Muscle of leg (tissue), 16 donors: Measurements from ENCODE around the gene CHI3L2. TPM values are rescaled to one million over a fixed set of nuclear protein-coding genes. Genes with fewer than 3 reads are reported as not detected.
A peak's percentile ranks its signal among the peaks of the same experiment; 100 is the strongest.

ENCODE experiments used
- DNase-seq: peaks from one replicate; pipeline ENCODE4 v3.0.0; 2013
- H3K27ac ChIP-seq: one replicate; pipeline ENCODE4 v1.5.1; 2013; ENCODE audit warnings: mild to moderate bottlenecking, low read length, control low read depth
- H3K27me3 ChIP-seq: one replicate; pipeline ENCODE4 v1.6.1; 2013; ENCODE audit warnings: low read length; ENCODE audit not compliant: control insufficient read depth, insufficient read depth
- H3K36me3 ChIP-seq: one replicate; pipeline ENCODE4 v1.6.1; 2013; ENCODE audit warnings: low read length; ENCODE audit not compliant: control insufficient read depth, insufficient read depth
- H3K4me1 ChIP-seq: one replicate; pipeline ENCODE4 v1.6.1; 2013; ENCODE audit warnings: low read length; ENCODE audit not compliant: control insufficient read depth, insufficient read depth
- H3K4me3 ChIP-seq: one replicate; pipeline ENCODE4 v1.5.1; 2013; ENCODE audit warnings: low read length, control low read depth
- H3K9me3 ChIP-seq: replicated peaks from 2 replicates; pipeline ENCODE4 v1.6.1; 2013; ENCODE audit warnings: low read depth, low read length; ENCODE audit not compliant: control insufficient read depth
- WGBS: methylation state at CpG from one replicate; pipeline ENCODE4 v1.1.5; 2013; ENCODE audit warnings: missing lambda C conversion rate; ENCODE audit not compliant: insufficient coverage; 5-methylcytosine and 5-hydroxymethylcytosine counted together
- long read RNA-seq, 11 donors: transcript quantifications; one replicate each; lab custom pipeline, GENCODE V29; 2026
- polyA plus RNA-seq, 8 donors: library from polyadenylated mRNA; unstranded; fragments of 120-200 nt; gene quantifications; one replicate each; pipeline versions ENCODE4 v1.2.1 to v1.2.3, GENCODE V29; 2013; ENCODE audit warnings: inconsistent platforms in 1 of 8, low replicate concordance in 1 of 8; ENCODE audit not compliant: insufficient read length in 8 of 8, insufficient read depth in 1 of 8
- total RNA-seq: library from RNA; stranded (reverse); fragments of 120-200 nt; gene quantifications from one replicate; pipeline ENCODE4 v1.2.4, GENCODE V29; 2013

Gene CHI3L2
- 0.09 TPM for total RNA-seq
- under 1 TPM in 5 of 8 donors, not detected in 3; 0.06 to 0.31 (median 0.23) TPM for polyA plus RNA-seq
- long read RNA-seq, donor 1: 0 reads
- long read RNA-seq, donor 2: 0 reads
- long read RNA-seq, donor 3: 0 reads
- long read RNA-seq, donor 4: 0 reads
- long read RNA-seq, donor 5: 0 reads
- long read RNA-seq, donor 6: 0 reads
- long read RNA-seq, donor 7: 0 reads
- long read RNA-seq, donor 8: 0 reads
- long read RNA-seq, donor 9: 0 reads
- long read RNA-seq, donor 10: 0 reads
- long read RNA-seq, donor 11: 0 reads

GRCh38 chr1:111227434-111227833 is at the start of gene CHI3L2:
Gene CHI3L2 (plus strand): TSS chr1:111227713. CDS start chr1:111227730, 17 bp downstream.
- no peak for DNase-seq
- no peaks in the 10 kb centered on the region for H3K36me3 ChIP-seq
- no peak within 1 kb of the TSS for H3K4me3 ChIP-seq
- no peaks in the 10 kb centered on the region for H3K9me3 ChIP-seq
- WGBS: 79% methylated on average over 2 of the region's 3 CpGs
- H3K27me3 ChIP-seq: no peaks in the 10 kb centered on the region
- no peak within 1 kb of the TSS for H3K27ac ChIP-seq
- no peaks in the 10 kb centered on the region for H3K4me1 ChIP-seq

DNA sequence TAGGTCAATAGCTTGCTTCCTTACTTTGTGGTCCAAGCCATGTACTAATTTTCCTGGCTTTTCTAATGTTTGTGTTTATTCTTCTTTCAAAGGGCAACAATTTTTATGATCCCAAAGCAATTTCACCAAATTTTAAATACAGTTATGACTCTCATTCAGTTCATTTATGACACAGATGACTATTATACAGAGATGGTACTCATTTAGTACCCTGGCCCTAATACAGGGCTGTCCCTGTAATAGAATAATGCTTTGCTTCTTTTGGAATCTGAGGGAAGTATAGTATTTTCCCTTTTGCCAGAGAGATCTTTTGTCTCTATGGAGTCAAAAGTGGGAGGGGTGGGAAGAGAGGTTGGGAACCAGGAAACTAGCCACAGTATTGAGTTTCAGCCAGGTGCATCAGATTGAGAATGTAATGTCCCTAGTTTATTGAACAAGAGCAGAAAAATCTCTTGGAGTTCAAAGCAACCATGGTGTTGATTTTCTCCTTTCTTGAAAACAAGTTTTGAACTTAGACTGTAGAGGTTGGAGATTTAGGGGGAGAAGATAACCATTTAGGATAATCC is 47.5 kb upstream of the CHI3L2 start:
- Histone ChIP-seq H3K4me3 (no peak overlapping the region), H3K36me3 (peaks cover 16% of the 10 kb centered on the region), H3K27me3 (no peaks in the 10 kb centered on the region), H3K4me1 (no peaks in the 10 kb centered on the region), H3K27ac (no peak overlapping the region), H3K9me3 (no peaks in the 10 kb centered on the region)
- no peak for DNase-seq

DNA sequence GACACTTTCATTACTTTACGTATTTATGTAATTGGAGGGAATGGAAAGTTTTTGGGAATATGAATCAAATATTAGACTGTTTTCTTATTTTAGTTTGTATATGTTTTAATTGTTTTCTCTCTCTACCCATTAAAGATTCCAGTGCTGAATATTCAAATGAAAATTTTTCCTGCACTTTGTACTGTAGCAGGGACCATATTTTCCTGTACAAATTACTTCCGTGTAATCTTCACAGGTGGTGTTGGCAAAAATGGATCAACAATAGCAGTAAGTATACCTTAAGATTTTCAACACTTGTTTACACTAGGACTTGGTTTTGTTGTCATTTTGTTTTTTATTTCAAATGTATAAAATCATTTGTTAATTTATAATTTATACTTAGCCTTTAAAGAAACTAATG is 45.5 kb upstream of the CHI3L2 start:
- WGBS: no CpG with 5 or more reads among the region's 2 CpGs
- no peaks in the 10 kb centered on the region for H3K27me3 ChIP-seq
- no peaks in the 10 kb centered on the region for H3K9me3 ChIP-seq
- H3K27ac ChIP-seq: no peak overlapping the region
- DNase-seq: no peak
- peaks cover 24% of the 10 kb centered on the region for H3K36me3 ChIP-seq
- H3K4me1 ChIP-seq: no peaks in the 10 kb centered on the region
- H3K4me3 ChIP-seq: no peak overlapping the region

GRCh38 chr1:111183308-111184069 is 44.0 kb upstream of the CHI3L2 start:
- Histone ChIP-seq H3K27ac (no peak overlapping the region), H3K9me3 (no peaks in the 10 kb centered on the region), H3K27me3 (no peaks in the 10 kb centered on the region), H3K4me3 (no peak overlapping the region), H3K36me3 (peaks cover 37% of the 10 kb centered on the region), H3K4me1 (no peaks in the 10 kb centered on the region)
- WGBS: 80% methylated on average over 2 of the region's 6 CpGs
- no peak for DNase-seq

GRCh38 chr1:111184663-111185062 is 42.9 kb upstream of the CHI3L2 start:
- Histone ChIP-seq H3K27ac (no peak overlapping the region), H3K4me1 (no peaks in the 10 kb centered on the region), H3K36me3 (peaks cover 39% of the 10 kb centered on the region), H3K4me3 (no peak overlapping the region), H3K9me3 (no peaks in the 10 kb centered on the region), H3K27me3 (no peaks in the 10 kb centered on the region)
- no peak for DNase-seq

GRCh38 chr1:111190931-111191451 is 36.5 kb upstream of the CHI3L2 start:
- Histone ChIP-seq H3K36me3 (peaks cover 20% of the 10 kb centered on the region), H3K4me3 (no peak overlapping the region), H3K9me3 (no peaks in the 10 kb centered on the region), H3K27me3 (no peaks in the 10 kb centered on the region), H3K27ac (no peak overlapping the region), H3K4me1 (peaks cover 2% of the 10 kb centered on the region)
- WGBS: 80% methylated on average over 1 of the region's 2 CpGs
- no peak for DNase-seq

DNA sequence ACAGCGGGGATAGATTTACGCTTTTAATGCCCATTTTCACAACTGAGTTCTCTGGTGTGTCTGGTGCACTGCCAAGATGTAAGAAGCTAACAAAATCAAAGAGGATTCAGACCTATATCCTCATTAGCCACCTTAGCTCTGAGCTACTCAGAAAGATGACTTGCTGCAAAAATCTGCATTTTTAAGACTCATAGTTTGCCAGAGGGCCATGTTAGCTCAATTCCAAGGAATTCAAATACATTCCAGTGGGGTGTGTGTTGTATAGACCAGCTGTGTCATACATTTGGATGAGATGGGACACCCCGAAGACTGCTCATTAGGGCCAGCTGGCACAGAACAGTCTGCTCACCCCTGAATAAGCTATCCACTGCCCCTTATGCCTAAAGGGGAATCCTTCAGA is 36.0 kb upstream of the CHI3L2 start:
- Histone ChIP-seq H3K4me1 (peaks cover 2% of the 10 kb centered on the region), H3K36me3 (peaks cover 19% of the 10 kb centered on the region), H3K4me3 (no peak overlapping the region), H3K27ac (no peak overlapping the region), H3K9me3 (no peaks in the 10 kb centered on the region), H3K27me3 (no peaks in the 10 kb centered on the region)
- WGBS: no CpG with 5 or more reads among the region's 3 CpGs
- DNase-seq: no peak

DNA sequence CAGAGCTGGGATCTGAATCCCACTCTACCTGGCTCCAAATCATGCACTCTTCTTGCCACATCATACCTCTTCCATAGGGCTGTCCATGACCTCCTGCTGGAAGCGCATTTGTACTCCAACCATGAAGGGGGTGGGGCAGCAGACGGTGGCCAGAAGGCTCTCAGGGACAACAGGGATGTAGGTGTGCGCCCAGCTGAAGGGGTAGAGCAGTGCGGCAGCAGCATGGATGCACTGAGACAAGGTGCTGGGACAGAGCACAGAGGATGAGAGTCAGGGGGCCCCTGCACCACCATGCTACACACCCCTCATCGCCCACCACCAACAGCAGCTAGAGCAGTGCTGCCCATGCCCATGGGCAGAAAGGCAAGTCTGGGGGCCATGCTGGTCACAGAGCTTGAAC is 35.4 kb upstream of the CHI3L2 start:
- Histone ChIP-seq H3K9me3 (no peaks in the 10 kb centered on the region), H3K36me3 (peaks cover 14% of the 10 kb centered on the region), H3K4me1 (peaks cover 2% of the 10 kb centered on the region), H3K27me3 (no peaks in the 10 kb centered on the region), H3K27ac (no peak overlapping the region), H3K4me3 (no peak overlapping the region)
- DNase-seq: no peak
- WGBS: 75% methylated on average over 3 of the region's 5 CpGs

DNA sequence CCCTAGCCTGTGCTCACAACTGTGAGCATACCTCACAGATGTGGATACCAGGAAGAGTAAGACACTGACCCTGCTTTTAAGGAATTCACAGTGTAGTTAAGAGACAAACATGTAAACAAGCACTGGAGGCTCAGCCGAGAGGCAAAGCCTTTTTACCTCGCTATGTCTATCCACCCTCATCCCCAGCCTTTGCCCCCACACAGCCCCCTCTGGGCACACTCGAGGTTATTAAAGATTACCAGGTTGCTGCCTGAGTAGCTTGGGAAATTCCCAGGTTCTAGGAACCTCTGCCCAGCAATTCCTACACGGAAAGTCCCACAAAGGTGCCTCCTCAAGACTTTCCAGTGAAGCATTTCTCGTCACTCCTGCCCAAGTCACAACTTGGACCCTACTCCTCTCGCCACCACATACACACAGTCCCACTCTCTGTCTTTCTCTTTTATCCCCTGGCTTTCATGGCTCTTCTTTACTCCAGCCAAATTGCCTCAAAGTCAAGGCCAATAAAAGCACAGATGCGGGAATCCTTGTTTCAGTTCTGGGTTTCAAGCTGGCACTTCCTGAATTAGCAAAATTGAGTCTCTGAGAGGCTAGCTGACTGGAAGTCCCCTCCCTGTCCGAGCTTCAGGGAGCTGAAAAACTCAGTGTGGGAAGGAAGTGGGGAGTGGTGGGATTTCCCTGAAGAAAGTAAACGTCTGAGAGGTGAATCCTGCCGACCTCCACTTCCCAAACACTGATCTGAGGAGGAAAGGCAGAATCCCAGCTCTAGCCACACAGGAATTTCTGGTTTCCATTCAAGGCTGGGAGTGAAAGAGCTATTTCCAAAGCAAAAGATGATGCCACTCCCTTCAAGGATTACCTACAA is 34.6 kb upstream of the CHI3L2 start:
- DNase-seq: peak; percentile 53
- H3K4me1 ChIP-seq: peaks cover 2% of the 10 kb centered on the region

More for the DNA sequence above, 34.6 kb upstream of the CHI3L2 start:
- WGBS: 63% methylated on average over 5 of the region's 10 CpGs
- H3K36me3 ChIP-seq: peaks cover 8% of the 10 kb centered on the region
- H3K4me3 ChIP-seq: no peak overlapping the region
- no peaks in the 10 kb centered on the region for H3K9me3 ChIP-seq
- H3K27ac ChIP-seq: peak overlapping the region; percentile 38
- no peaks in the 10 kb centered on the region for H3K27me3 ChIP-seq
